AG04449 (cell line): Measurements from ENCODE around the gene LPAR2.

Experiments
- CTCF ChIA-PET: fragments of 350-600 bp; formaldehyde crosslinking; extraction: SDS; loops from one replicate; lab custom pipeline; 2021; ENCODE audit warnings: antibody characterized with exemption; lab: Yijun Ruan, JAX
- POLR2A ChIA-PET: fragments of 400-600, 350-600 bp; formaldehyde crosslinking; extraction: SDS; loops from one replicate; lab custom pipeline; 2020; ENCODE audit warnings: antibody characterized with exemption, inconsistent platforms; lab: Yijun Ruan, JAX
- DNase-seq: peaks from one replicate; pipeline ENCODE4 v3.0.0-alpha.2; 2010; ENCODE audit warnings: low read depth, low spot score
- H3K4me3 ChIP-seq: 2 replicates; pipeline ENCODE4 v1.5.1; 2011; ENCODE audit warnings: low read depth, mild to moderate bottlenecking, control low read depth, low read length
- CTCF ChIP-seq: IDR thresholded peaks from one replicate; pipeline ENCODE4 v1.5.1; 2011; ENCODE audit warnings: mild to moderate bottlenecking, moderate library complexity, low read length, control low read depth, inconsistent platforms; ENCODE audit not compliant: insufficient read depth; ENCODE audit errors: missing control alignments

The LPAR2 gene

GRCh38 chr19:19651076-19651475 lies 23.1 kb upstream of the LPAR2 start:
- DNase-seq: no peak
- CTCF ChIA-PET: interaction anchor here (1.2 to 8.0 kb wide), 5 partner anchors 11 to 119 kb away, joined by 3 to 279 read pairs (median 5); partner anchors contain the start of genes ATP13A1, CILP2 and YJEFN3
- H3K4me3 ChIP-seq: no peak overlapping the region
- POLR2A ChIA-PET: no interaction called here
- no peak for TF ChIP-seq CTCF

- POLR2A ChIA-PET: no interaction called here
- TF ChIP-seq CTCF: no peak
- no peak for DNase-seq
- no peak overlapping the region for H3K4me3 ChIP-seq
- CTCF ChIA-PET: interaction anchor here (8.0 kb wide), 1 partner anchor 117 kb away, joined by 279 read pairs; the partner anchor contains the start of genes CILP2 and YJEFN3
These were observed 22.3 kb upstream of the LPAR2 start for GRCh38 chr19:19650331-19650730.

GRCh38 chr19:19649580-19649995 lies 21.6 kb upstream of the LPAR2 start:
- H3K4me3 ChIP-seq: no peak overlapping the region
- no peak for DNase-seq
- TF ChIP-seq CTCF: no peak
- ChIA-PET POLR2A (no interaction called here), CTCF (interaction anchor here (8.0 kb wide), 1 partner anchor 116 kb away, joined by 279 read pairs; the partner anchor contains the start of genes CILP2 and YJEFN3)

- no peak for DNase-seq
- POLR2A ChIA-PET: no interaction called here
- CTCF ChIA-PET: interaction anchor here (0.6 to 8.0 kb wide), 2 partner anchors 116 to 205 kb away, joined by 3 to 279 read pairs; partner anchors contain the start of genes CILP2 and YJEFN3
- no peak for TF ChIP-seq CTCF
- H3K4me3 ChIP-seq: no peak overlapping the region
These were observed 21.1 kb upstream of the LPAR2 start for GRCh38 chr19:19649155-19649554.

GRCh38 chr19:19647037-19647835 lies 19.2 kb upstream of the LPAR2 start:
- ChIA-PET CTCF (interaction anchor here (8.0 kb wide), 1 partner anchor 114 kb away, joined by 279 read pairs; the partner anchor contains the start of genes CILP2 and YJEFN3), POLR2A (no interaction called here)
- TF ChIP-seq CTCF: no peak
- no peak for DNase-seq
- H3K4me3 ChIP-seq: no peak overlapping the region

- ChIA-PET POLR2A (no interaction called here), CTCF (interaction anchor here (1.2 to 8.0 kb wide), 8 partner anchors 7 to 112 kb away, joined by 3 to 279 read pairs (median 27); partner anchors contain the start of genes ATP13A1, CILP2 and YJEFN3)
- no peak overlapping the region for H3K4me3 ChIP-seq
- no peak for DNase-seq
- no peak for TF ChIP-seq CTCF
These were observed 17.3 kb upstream of the LPAR2 start for GRCh38 chr19:19645233-19645870.
